Suprapubic skin (tissue), 4 donors: ENCODE results near the gene RBBP8NL.

Source experiments
- EP300 ChIP-seq: sonication (generic); formaldehyde crosslinking; IDR thresholded peaks from one replicate; pipeline ENCODE4 v1.6.1; 2017; ENCODE audit warnings: antibody characterized with exemption
- POLR2A ChIP-seq, 2 donors: fragments of 450-650 bp; IDR thresholded peaks; one replicate each; pipeline ENCODE4 v1.6.1; 2017; ENCODE audit warnings: antibody characterized with exemption in 2 of 2, mild to moderate bottlenecking in 2 of 2, moderate library complexity in 2 of 2
- POLR2AphosphoS5 ChIP-seq, 3 donors: sonication (generic); formaldehyde crosslinking; IDR thresholded peaks; one replicate each; pipeline ENCODE4 v1.6.1; 2017; ENCODE audit warnings: antibody characterized with exemption in 3 of 3
- TF ChIP-seq, protein P1 (sequence below), 2 donors: fragments of 200-600 bp in 1 of 2; fragments of 450-650 bp in 1 of 2; sonication (generic) in 1 of 2; IDR thresholded peaks; one replicate each; pipeline ENCODE4 v1.5.1; 2016 to 2019; ENCODE audit warnings: antibody characterized with exemption in 2 of 2, mild to moderate bottlenecking in 1 of 2, moderate library complexity in 1 of 2

DNA sequence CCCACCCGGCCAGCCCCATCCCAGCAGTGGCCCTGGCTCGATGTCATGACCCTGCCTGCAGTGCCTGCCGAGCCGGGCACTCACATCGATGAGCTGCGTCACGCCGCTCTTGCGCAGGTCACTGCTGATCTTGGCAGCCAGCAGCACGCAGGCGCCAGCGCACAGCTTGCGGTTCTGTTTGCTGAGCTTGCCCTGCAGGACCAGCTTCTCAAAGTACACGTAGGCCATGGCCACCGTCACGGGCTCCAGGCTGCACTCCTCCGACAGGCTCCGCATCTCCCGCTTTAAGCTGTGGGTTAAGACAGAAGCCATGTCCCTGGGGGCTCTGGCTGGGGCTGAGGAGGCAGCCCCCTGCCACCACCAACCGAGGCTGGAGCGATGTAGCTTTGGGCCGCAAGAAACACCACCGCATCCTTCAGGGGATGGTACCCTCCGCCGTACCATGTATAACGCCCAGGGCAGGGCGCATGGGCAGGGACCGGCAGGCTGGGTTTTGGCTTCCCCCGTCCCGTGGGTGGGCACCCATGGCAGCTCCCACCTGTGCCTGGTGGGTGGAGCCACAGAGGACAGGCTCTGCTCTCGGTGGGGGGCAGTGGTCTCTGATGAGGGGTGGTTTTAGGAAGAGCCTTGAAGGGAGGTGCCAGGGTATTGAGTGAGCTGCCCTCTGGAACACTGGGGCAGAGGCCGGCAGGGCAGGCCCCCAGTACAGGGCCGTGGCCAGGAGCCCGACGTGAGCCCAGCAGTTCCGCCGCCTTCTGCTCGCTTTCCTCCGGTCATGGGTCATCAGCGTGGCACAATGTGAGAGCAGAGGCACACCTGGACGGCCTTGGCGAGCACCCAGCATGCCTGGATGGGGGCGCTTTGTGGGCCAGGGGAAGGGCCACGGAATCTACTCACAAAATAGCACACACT lies 35.9 kb downstream of the RBBP8NL start:
- TF ChIP-seq, protein P1, sequence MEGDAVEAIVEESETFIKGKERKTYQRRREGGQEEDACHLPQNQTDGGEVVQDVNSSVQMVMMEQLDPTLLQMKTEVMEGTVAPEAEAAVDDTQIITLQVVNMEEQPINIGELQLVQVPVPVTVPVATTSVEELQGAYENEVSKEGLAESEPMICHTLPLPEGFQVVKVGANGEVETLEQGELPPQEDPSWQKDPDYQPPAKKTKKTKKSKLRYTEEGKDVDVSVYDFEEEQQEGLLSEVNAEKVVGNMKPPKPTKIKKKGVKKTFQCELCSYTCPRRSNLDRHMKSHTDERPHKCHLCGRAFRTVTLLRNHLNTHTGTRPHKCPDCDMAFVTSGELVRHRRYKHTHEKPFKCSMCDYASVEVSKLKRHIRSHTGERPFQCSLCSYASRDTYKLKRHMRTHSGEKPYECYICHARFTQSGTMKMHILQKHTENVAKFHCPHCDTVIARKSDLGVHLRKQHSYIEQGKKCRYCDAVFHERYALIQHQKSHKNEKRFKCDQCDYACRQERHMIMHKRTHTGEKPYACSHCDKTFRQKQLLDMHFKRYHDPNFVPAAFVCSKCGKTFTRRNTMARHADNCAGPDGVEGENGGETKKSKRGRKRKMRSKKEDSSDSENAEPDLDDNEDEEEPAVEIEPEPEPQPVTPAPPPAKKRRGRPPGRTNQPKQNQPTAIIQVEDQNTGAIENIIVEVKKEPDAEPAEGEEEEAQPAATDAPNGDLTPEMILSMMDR (IDR thresholded peaks at IDR 0.05), result no peak
- no peak for TF ChIP-seq POLR2A (IDR thresholded peaks at IDR 0.05)
- TF ChIP-seq EP300, result no peak
- no peak for TF ChIP-seq POLR2AphosphoS5 (IDR thresholded peaks at IDR 0.05)
